GM12878 (cell line): ENCODE measurements around the gene PRPSAP1. TPM values are rescaled to one million over a fixed set of nuclear protein-coding genes. Genes with fewer than 3 reads are reported as not detected.

ENCODE experiments used
- BACH1 ChIP-seq: fragments of 450-650 bp; IDR thresholded peaks from 2 replicates; pipeline ENCODE4 v1.6.1; 2017; ENCODE audit warnings: mild to moderate bottlenecking, borderline replicate concordance
- BCLAF1 ChIP-seq: fragments of 450-650 bp; IDR thresholded peaks from 2 replicates; pipeline ENCODE4 v1.6.1; 2017; ENCODE audit warnings: antibody characterized with exemption, mild to moderate bottlenecking, moderate library complexity
- CTCF ChIP-seq, 3 experiments: IDR thresholded peaks in 2 of 3; conservative IDR thresholded peaks in 1 of 3; 2 replicates each; pipeline ENCODE4 v1.5.1; 2011; ENCODE audit warnings: low read depth in 3 of 3, low read length in 3 of 3, mild to moderate bottlenecking in 3 of 3, control low read depth in 2 of 3, moderate library complexity in 2 of 3, inconsistent platforms in 1 of 3, mixed read lengths in 1 of 3; ENCODE audit not compliant: control insufficient read depth in 2 of 3, insufficient read depth in 1 of 3; ENCODE audit errors: extremely low read depth in 1 of 3
- E4F1 ChIP-seq: fragments of 450-650 bp; IDR thresholded peaks from 2 replicates; pipeline ENCODE4 v1.6.1; 2018; ENCODE audit warnings: borderline replicate concordance, mild to moderate bottlenecking; ENCODE audit not compliant: partially characterized antibody
- EED ChIP-seq: sonication (generic); IDR thresholded peaks from 2 replicates; pipeline ENCODE4 v1.6.1; 2016; ENCODE audit warnings: antibody characterized with exemption, low read depth
- EP300 ChIP-seq, 2 experiments: fragments of 150-350 bp in 1 of 2; IDR thresholded peaks; 2 replicates each; pipeline ENCODE4 v1.6.1; 2011 to 2012; ENCODE audit warnings: low read depth in 2 of 2, low read length in 2 of 2, borderline replicate concordance in 1 of 2, improper control_type of control experiment in 1 of 2, inconsistent platforms in 1 of 2; ENCODE audit not compliant: control insufficient read depth in 1 of 2
- IRF5 ChIP-seq: fragments of 450-650 bp; IDR thresholded peaks from 2 replicates; pipeline ENCODE4 v1.6.1; 2017; ENCODE audit warnings: borderline replicate concordance
- KAT2A ChIP-seq: conservative IDR thresholded peaks from 2 replicates; pipeline ENCODE4 v1.6.1; 2011; ENCODE audit warnings: low read depth, low read length; ENCODE audit not compliant: control insufficient read depth
- MYB ChIP-seq: fragments of 150-350 bp; IDR thresholded peaks from 2 replicates; pipeline ENCODE4 v1.6.1; 2014; ENCODE audit warnings: mild to moderate bottlenecking, low read depth, low read length, borderline replicate concordance
- NFYA ChIP-seq: IDR thresholded peaks from 2 replicates; pipeline ENCODE4 v1.6.1; 2011; ENCODE audit warnings: low read depth, mild to moderate bottlenecking, low read length, improper control_type of control experiment, borderline replicate concordance
- RCOR1 ChIP-seq: conservative IDR thresholded peaks from 2 replicates; pipeline ENCODE4 v1.6.1; 2012; ENCODE audit warnings: low read depth, low read length, improper control_type of control experiment
- RFX5 ChIP-seq: IDR thresholded peaks from 2 replicates; pipeline ENCODE4 v1.6.1; 2011; ENCODE audit warnings: low read depth, low read length, improper control_type of control experiment
- SIN3A ChIP-seq: IDR thresholded peaks from 2 replicates; pipeline ENCODE4 v1.6.1; 2012; ENCODE audit warnings: low read depth, low read length, improper control_type of control experiment
- SMARCA5 ChIP-seq: fragments of 450-650 bp; IDR thresholded peaks from 2 replicates; pipeline ENCODE4 v1.6.1; 2017; ENCODE audit warnings: mild to moderate bottlenecking
- SRF ChIP-seq, 2 experiments: IDR thresholded peaks; 2 replicates each; pipeline ENCODE4 v1.6.1; 2011; ENCODE audit warnings: low read depth in 2 of 2, low read length in 2 of 2, mild to moderate bottlenecking in 1 of 2, moderate library complexity in 1 of 2
- YY1 ChIP-seq: IDR thresholded peaks from 2 replicates; pipeline ENCODE4 v1.6.1; 2011; ENCODE audit warnings: low read depth, mild to moderate bottlenecking, low read length
- ZNF217 ChIP-seq: fragments of 450-650 bp; IDR thresholded peaks from 2 replicates; pipeline ENCODE4 v1.6.1; 2017; ENCODE audit warnings: antibody characterized with exemption, mild to moderate bottlenecking
- ZNF274 ChIP-seq: IDR thresholded peaks from one replicate; pipeline ENCODE4 v1.8.0; 2011; ENCODE audit not compliant: insufficient read length, insufficient read depth
- polyA plus RNA-seq, 11 experiments: library from polyadenylated mRNA; depleted of rRNA in 4 of 11; unstranded in 6 of 11; stranded (reverse) in 5 of 11; fragments of >200 nt; fragmentation: Nextera tagmentation in 4 of 11; fragmentation: Illumina TruSeq in 1 of 11; extraction: Ambion mirVana in 4 of 11; extraction: Trizol in 1 of 11; gene quantifications; 1 replicate in 1 of 11; 2 replicates in 10 of 11; pipeline versions ENCODE4 v1.2.1 to v1.2.3, GENCODE V29; 2011 to 2016; ENCODE audit warnings: inconsistent platforms in 2 of 11, missing spikeins in 2 of 11, low read depth in 1 of 11
- total RNA-seq, 4 experiments: library from RNA; depleted of rRNA in 3 of 4; stranded (reverse); fragments of >200 nt in 3 of 4; fragmentation: Illumina TruSeq in 1 of 4; extraction: Trizol in 1 of 4; gene quantifications; 2 replicates each; pipeline versions ENCODE4 v1.2.1 to v1.2.3, GENCODE V29; 2013 to 2021

Gene PRPSAP1
- total and polyA plus RNA-seq, 10 of the 15 experiments (the other 5 are each of a cell fraction or from before 2014, with no cell fraction given) = 15.8 to 84.2 (median 44.2) TPM

GRCh38 chr17:76272541-76273444 lies 80.9 kb downstream of the PRPSAP1 start (continued):
- TF ChIP-seq E4F1 (no peak), RCOR1 (no peak), EED (peak; percentile 89), SRF (IDR thresholded peaks at IDR 0.05; ENCODE audit: low read depth in 2 of 2, low read length in 2 of 2) (no peak), NFYA (no peak), EP300 (IDR thresholded peaks at IDR 0.05; ENCODE audit: borderline replicate concordance in 1 of 2, control insufficient read depth in 1 of 2, low read depth in 2 of 2, low read length in 2 of 2) (peak; percentile 30 to 35; a peak in 1 of 4 replicates), SIN3A (no peak), RFX5 (no peak), MYB (no peak), YY1 (peak; percentile 27; the same call in 1 of the 2 replicates), ZNF274 (no peak), IRF5 (no peak), BACH1 (no peak; the same call in 1 of the 2 replicates), CTCF (IDR thresholded peaks at IDR 0.05 in 2 of 3, conservative IDR thresholded peaks at IDR 0.05 in 1 of 3; ENCODE audit: control insufficient read depth in 2 of 3, extremely low read depth in 1 of 3, insufficient read depth in 1 of 3, low read depth in 3 of 3, low read length in 3 of 3) (no peak), ZNF217 (no peak), BCLAF1 (no peak; the same call in 1 of the 2 replicates), KAT2A (no peak), SMARCA5 (peak; percentile 70)
